Cardiac septum (tissue), 1 donor: Measurements from ENCODE around the gene TP53TG3B. TPM values are rescaled to one million over a fixed set of nuclear protein-coding genes. Genes with fewer than 3 reads are reported as not detected.
"Not testable (repeated sequence)": the region's sequence is repeated elsewhere in the genome, so short reads cannot be mapped to it uniquely, and the experiment has no call there.

Experiments used
- DNase-seq: peaks from one replicate; pipeline ENCODE4 v3.0.0-alpha.2; 2020; ENCODE audit warnings: low spot score
- intact Hi-C: fragments of 100-400 bp; cut with DNase I; formaldehyde crosslinking; loops from one replicate; pipeline ENCODE4 v1.14.0; 2022
- long read RNA-seq: library from polyadenylated mRNA; unstranded; transcript quantifications from one replicate; pipeline ENCODE4 v2.0.0, GENCODE V29; 2021
- total RNA-seq: library from RNA; stranded (reverse); fragmentation: NEBNext Ultra II Directional; extraction: Animal tissue kit (Norgen Biotek cat#: 25700); gene quantifications from one replicate; pipeline ENCODE4 v1.2.1, GENCODE V29; 2021
- donor health status: DM: no; HTN: no; CAD: no.

TP53TG3B gene, protein sequence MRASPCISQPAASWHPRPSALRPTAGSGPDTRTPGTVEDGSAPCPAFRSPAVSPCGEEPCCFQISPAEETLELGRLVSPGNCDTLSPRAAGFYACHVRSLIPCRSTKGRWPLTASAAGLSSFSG
- total RNA-seq = not detected
- long read RNA-seq = 0 reads

DNA sequence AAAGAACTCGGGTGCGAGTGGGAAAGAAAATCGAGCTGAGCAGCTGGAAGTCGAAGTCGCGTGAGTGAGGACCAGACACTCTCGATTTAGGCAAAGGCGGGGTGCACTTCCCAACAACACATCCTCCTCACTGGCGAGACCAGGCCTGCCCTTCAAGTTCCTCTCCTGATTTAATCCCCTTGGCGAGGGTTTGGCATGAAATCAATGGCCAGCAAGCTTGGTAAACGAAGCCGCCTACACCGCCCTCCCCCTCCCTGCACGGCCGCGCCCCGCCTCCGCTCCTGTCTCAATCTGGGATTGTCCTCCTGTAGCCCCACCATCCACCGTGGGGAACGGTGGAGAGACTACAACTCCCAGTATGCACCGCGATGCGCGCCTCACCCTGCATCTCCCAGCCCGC is at the start of gene TP53TG3B:
TP53TG3B (plus strand) TSS at position 301 of the 400 bp plus-strand sequence; CDS start at position 369, 68 bp downstream.
- intact Hi-C loops, DNase-seq: not testable (repeated sequence)

DNA sequence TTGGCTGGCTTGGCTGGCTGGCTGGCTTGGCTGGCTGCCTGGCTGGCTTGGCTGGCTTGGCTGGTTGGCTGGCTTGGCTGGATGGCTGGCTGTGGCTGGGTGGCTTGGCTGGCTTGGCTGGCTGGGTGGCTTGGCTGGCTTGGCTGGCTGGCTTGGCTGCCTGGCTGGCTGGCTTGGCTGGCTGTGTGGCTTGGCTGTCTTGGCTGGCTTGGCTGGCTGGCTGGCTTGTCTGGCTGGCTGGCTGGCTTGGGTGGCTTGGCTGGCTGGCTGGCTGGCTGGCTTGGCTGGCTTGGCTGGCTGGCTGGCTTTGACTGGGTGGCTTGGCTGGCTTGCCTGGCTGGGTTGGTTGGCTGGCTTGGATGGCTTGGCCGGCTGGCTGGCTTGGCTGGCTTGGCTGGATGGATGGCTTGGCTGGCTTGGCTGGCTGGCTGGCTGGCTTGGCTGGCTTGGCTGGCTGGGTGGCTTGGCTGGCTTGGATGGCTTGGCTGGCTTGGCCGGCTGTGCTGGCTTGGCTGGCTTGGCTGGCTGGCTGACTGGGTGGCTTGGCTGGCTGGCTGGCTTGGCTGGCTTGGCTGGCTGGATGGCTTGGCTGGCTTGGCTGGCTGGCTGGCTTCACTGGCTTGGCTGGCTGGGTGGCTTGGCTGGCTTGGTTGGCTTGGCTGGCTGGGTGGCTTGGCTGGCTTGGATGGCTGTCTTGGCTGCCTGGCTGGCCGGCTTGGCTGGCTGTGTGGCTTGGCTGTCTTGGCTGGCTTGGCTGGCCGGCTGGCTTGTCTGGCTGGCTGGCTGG is 24.2 kb upstream of the TP53TG3B start:
- not testable (repeated sequence) for DNase-seq

DNA sequence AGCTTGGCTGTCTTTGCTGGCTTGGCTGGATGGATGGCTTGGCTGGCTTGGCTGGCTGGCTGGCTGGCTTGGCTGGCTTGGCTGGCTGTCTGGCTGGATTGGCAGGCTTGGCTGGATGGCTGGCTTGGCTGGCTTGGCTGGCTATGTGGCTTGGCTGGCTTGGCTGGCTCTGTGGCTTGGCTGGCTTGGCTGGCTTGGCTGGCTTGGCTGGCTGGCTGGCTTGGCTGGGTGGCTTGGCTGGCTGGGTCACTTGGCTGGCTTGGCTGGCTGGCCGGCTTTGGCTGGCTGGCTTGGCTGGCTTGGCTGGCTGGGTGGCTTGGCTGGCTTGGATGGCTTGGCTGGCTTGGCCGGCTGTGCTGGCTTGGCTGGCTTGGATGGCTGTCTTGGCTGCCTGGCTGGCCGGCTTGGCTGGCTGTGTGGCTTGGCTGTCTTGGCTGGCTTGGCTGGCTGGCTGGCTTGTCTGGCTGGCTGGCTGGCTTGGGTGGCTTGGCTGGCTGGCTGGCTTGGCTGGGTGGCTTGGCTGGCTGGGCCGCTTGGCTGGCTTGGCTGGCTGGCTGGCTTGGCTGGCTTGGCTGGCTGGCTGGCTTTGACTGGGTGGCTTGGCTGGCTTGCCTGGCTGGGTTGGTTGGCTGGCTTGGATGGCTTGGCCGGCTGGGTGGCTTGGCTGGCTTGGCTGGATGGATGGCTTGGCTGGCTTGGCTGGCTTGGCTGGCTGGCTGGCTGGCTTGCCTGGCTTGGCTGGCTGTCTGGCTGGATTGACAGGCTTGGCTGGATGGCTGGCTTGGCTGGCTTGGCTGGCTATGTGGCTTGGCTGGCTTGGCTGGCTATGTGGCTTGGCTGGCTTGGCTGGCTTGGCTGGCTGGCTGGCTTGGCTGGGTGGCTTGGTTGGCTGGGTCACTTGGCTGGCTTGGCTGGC is 22.8 kb upstream of the TP53TG3B start:
- intact Hi-C loops, DNase-seq: not testable (repeated sequence)

More for the DNA sequence above, 24.2 kb upstream of the TP53TG3B start:
- intact Hi-C loops = not testable (repeated sequence)

DNA sequence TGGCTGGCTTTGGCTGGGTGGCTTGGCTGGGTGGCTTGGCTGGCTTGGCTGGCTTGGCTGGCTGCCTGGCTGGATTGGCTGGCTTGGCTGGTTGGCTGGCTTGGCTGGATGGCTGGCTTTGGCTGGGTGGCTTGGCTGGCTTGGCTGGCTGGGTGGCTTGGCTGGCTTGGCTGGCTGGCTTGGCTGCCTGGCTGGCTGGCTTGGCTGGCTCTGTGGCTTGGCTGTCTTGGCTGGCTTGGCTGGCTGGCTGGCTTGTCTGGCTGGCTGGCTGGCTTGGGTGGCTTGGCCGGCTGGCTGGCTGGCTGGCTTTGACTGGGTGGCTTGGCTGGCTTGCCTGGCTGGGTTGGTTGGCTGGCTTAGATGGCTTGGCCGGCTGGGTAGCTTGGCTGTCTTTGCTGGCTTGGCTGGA is 22.1 kb upstream of the TP53TG3B start:
- intact Hi-C loops, DNase-seq: not testable (repeated sequence)

DNA sequence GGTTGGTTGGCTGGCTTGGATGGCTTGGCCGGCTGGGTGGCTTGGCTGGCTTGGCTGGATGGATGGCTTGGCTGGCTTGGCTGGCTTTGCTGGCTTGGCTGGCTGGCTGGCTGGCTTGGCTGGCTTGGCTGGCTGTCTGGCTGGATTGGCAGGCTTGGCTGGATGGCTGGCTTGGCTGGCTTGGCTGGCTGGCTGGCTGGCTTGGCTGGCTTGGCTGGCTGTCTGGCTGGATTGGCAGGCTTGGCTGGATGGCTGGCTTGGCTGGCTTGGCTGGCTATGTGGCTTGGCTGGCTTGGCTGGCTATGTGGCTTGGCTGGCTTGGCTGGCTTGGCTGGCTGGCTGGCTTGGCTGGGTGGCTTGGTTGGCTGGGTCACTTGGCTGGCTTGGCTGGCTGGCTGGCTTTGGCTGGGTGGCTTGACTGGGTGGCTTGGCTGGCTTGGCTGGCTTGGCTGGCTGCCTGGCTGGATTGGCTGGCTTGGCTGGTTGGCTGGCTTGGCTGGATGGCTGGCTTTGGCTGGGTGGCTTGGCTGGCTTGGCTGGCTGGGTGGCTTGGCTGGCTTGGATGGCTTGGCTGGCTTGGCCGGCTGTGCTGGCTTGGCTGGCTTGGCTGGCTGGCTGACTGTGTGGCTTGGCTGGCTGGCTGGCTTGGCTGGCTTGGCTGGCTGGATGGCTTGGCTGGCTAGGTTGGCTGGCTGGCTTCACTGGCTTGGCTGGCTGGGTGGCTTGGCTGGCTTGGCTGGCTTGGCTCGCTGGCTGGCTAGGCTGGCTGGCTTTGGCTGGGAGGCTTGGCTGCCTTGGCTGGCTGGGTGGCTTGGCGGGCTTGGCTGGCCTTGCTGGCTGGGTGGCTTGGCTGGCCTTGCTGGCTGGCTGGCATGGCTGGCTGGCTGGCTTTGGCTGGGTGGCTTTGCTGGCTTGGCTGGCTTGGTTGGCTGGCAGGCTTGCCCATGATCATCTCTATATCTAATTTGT is 21.3 kb upstream of the TP53TG3B start:
- DNase-seq, intact Hi-C loops: not testable (repeated sequence)

Other genes with a start within 250 kb of the TP53TG3B start
- gene TP53TG3C, start 166.6 kb upstream of the TP53TG3B start, total RNA-seq = not detected
- gene TP53TG3E, start 56.5 kb upstream of the TP53TG3B start, total RNA-seq = not detected
- gene TP53TG3F, start 98.8 kb downstream of the TP53TG3B start, total RNA-seq = not detected